Neural crest cell (in vitro differentiated cells): ENCODE measurements around the gene WWTR1. TPM values are rescaled to one million over a fixed set of nuclear protein-coding genes. Genes with fewer than 3 reads are reported as not detected.

Source experiments
- DNase-seq: peaks from one replicate; pipeline ENCODE4 v3.0.0; 2021; ENCODE audit warnings: low read depth, mixed read lengths, low spot score
- H3K27ac Mint-ChIP-seq: one replicate; pipeline ENCODE4 v1.8.0; 2021; ENCODE audit warnings: mild to moderate bottlenecking, mixed read lengths; ENCODE audit not compliant: unreplicated experiment
- H3K27me3 Mint-ChIP-seq: 2 replicates; pipeline ENCODE4 v1.8.0; 2021; ENCODE audit warnings: low read depth, mild to moderate bottlenecking, mixed read lengths
- H3K36me3 Mint-ChIP-seq: 2 replicates; pipeline ENCODE4 v1.8.0; 2021; ENCODE audit warnings: low read depth, mild to moderate bottlenecking, mixed read lengths
- H3K4me1 Mint-ChIP-seq: 2 replicates; pipeline ENCODE4 v1.8.0; 2021; ENCODE audit warnings: mixed read lengths
- H3K4me3 Mint-ChIP-seq: one replicate; pipeline ENCODE4 v1.8.0; 2021; ENCODE audit warnings: mild to moderate bottlenecking, mixed read lengths
- H3K9me3 Mint-ChIP-seq: 2 replicates; pipeline ENCODE4 v1.8.0; 2021; ENCODE audit warnings: mixed read lengths
- CTCF ChIP-seq: fragments of 200-600 bp; sonication (generic); conservative IDR thresholded peaks from 2 replicates; pipeline ENCODE4 v1.5.0; 2021; ENCODE audit warnings: antibody characterized with exemption, mild to moderate bottlenecking
- total RNA-seq: library from RNA; stranded (reverse); gene quantifications from 2 replicates; pipeline ENCODE4 v1.2.1, GENCODE V29; 2021

WWTR1 gene
- total RNA-seq, 1 donor from 2014 or later, result 35.6 TPM

- no peak for DNase-seq
- peaks cover 2% of the 10 kb centered on the region for H3K36me3 Mint-ChIP-seq
- no peaks in the 10 kb centered on the region for H3K27me3 Mint-ChIP-seq
- peaks cover 34% of the 10 kb centered on the region for H3K4me1 Mint-ChIP-seq
- H3K4me3 Mint-ChIP-seq, result no peak overlapping the region
- H3K9me3 Mint-ChIP-seq, result no peaks in the 10 kb centered on the region
- H3K27ac Mint-ChIP-seq, result no peak overlapping the region
- no peak for TF ChIP-seq CTCF
These were observed 86.4 kb downstream of the WWTR1 start for GRCh38 chr3:149571381-149571780.

GRCh38 chr3:149570016-149570415 lies 87.8 kb downstream of the WWTR1 start:
- H3K4me3 Mint-ChIP-seq, result no peak overlapping the region
- no peak for DNase-seq

GRCh38 chr3:149567381-149567780 lies 90.4 kb downstream of the WWTR1 start:
- no peak overlapping the region for H3K27ac Mint-ChIP-seq
- TF ChIP-seq CTCF, result no peak
- H3K4me3 Mint-ChIP-seq, result no peak overlapping the region
- peaks cover 36% of the 10 kb centered on the region for H3K4me1 Mint-ChIP-seq
- H3K9me3 Mint-ChIP-seq, result no peaks in the 10 kb centered on the region
- no peak for DNase-seq
- no peaks in the 10 kb centered on the region for H3K36me3 Mint-ChIP-seq
- no peaks in the 10 kb centered on the region for H3K27me3 Mint-ChIP-seq

More at GRCh38 chr3:149570016-149570415, 87.8 kb downstream of the WWTR1 start:
- H3K27ac Mint-ChIP-seq, result no peak overlapping the region
- no peaks in the 10 kb centered on the region for H3K9me3 Mint-ChIP-seq
- no peak for TF ChIP-seq CTCF
- peaks cover 25% of the 10 kb centered on the region for H3K4me1 Mint-ChIP-seq
- peaks cover 2% of the 10 kb centered on the region for H3K36me3 Mint-ChIP-seq
- H3K27me3 Mint-ChIP-seq, result no peaks in the 10 kb centered on the region

GRCh38 chr3:149566292-149566975 lies 91.4 kb downstream of the WWTR1 start:
- Mint-ChIP-seq H3K36me3 (no peaks in the 10 kb centered on the region), H3K4me1 (peaks cover 42% of the 10 kb centered on the region), H3K27me3 (no peaks in the 10 kb centered on the region), H3K27ac (peak overlapping the region; percentile 16), H3K9me3 (no peaks in the 10 kb centered on the region), H3K4me3 (no peak overlapping the region)
- no peak for TF ChIP-seq CTCF
- no peak for DNase-seq

GRCh38 chr3:149564079-149564478 lies 93.7 kb downstream of the WWTR1 start:
- TF ChIP-seq CTCF, result no peak
- Mint-ChIP-seq H3K9me3 (no peaks in the 10 kb centered on the region), H3K4me3 (no peak overlapping the region), H3K36me3 (peaks cover 4% of the 10 kb centered on the region), H3K27me3 (no peaks in the 10 kb centered on the region), H3K27ac (no peak overlapping the region), H3K4me1 (peaks cover 63% of the 10 kb centered on the region)
- no peak for DNase-seq
